K562 (cell line): Measurements from ENCODE around the gene ZNF627. TPM values are rescaled to one million over a fixed set of nuclear protein-coding genes. Genes with fewer than 3 reads are reported as not detected.

Experiments used
- CTBP1 ChIP-seq: fragments of 450-650 bp; IDR thresholded peaks from 2 replicates; pipeline ENCODE4 v1.6.1; 2016; ENCODE audit warnings: borderline replicate concordance
- DMBX1 ChIP-seq: fragments of 250-450 bp; sonication (Bioruptor Pico); IDR thresholded peaks from 2 replicates; pipeline ENCODE4 v1.8.0; 2022; ENCODE audit warnings: inconsistent platforms, mild to moderate bottlenecking, moderate library complexity, borderline replicate concordance
- GATA2 ChIP-seq: sonication (generic); formaldehyde crosslinking; IDR thresholded peaks from 2 replicates; pipeline ENCODE4 v1.4.0; 2020; ENCODE audit warnings: mild to moderate bottlenecking, missing genetic modification reagents
- ILK ChIP-seq: fragments of 450-650 bp; IDR thresholded peaks from 2 replicates; pipeline ENCODE4 v1.6.1; 2016; ENCODE audit warnings: missing genetic modification characterization, low read depth, mild to moderate bottlenecking, missing compliant biosample characterization, moderate library complexity, borderline replicate concordance
- IRF2 ChIP-seq: sonication (generic); formaldehyde crosslinking; IDR thresholded peaks from 2 replicates; pipeline ENCODE4 v1.8.1; 2022; ENCODE audit warnings: mild to moderate bottlenecking, missing genetic modification reagents
- MNT ChIP-seq, 2 experiments: fragments of 450-650 bp; conservative IDR thresholded peaks; 2 replicates each; pipeline ENCODE4 v1.6.1; 2017; ENCODE audit warnings: mild to moderate bottlenecking in 2 of 2, moderate library complexity in 2 of 2
- MYC ChIP-seq, 2 experiments: fragments of 250-450 bp in 1 of 2; sonication (Bioruptor Pico) in 1 of 2; IDR thresholded peaks; 2 replicates each; pipeline versions ENCODE4 v1.5.1 to v1.6.1; 2012 to 2021; ENCODE audit warnings: low read depth in 2 of 2, borderline replicate concordance in 1 of 2, improper control_type of control experiment in 1 of 2, low read length in 1 of 2, mild to moderate bottlenecking in 1 of 2, moderate library complexity in 1 of 2
- OTX1 ChIP-seq: fragments of 450-650 bp; formaldehyde crosslinking; IDR thresholded peaks from 2 replicates; pipeline ENCODE4 v1.4.0; 2022; ENCODE audit warnings: mild to moderate bottlenecking
- PHB2 ChIP-seq: fragments of 450-650 bp; IDR thresholded peaks from 2 replicates; pipeline ENCODE4 v1.6.1; 2017; ENCODE audit warnings: low read depth
- PKNOX1 ChIP-seq: fragments of 450-650 bp; IDR thresholded peaks from 2 replicates; pipeline ENCODE4 v1.6.1; 2016
- PRPF4 ChIP-seq: fragments of 200-400 bp; formaldehyde crosslinking; IDR thresholded peaks from one replicate; pipeline ENCODE4 v1.6.1; 2017; ENCODE audit warnings: low read length, low read depth, mild to moderate bottlenecking; ENCODE audit not compliant: insufficient read depth, poor library complexity, severe bottlenecking
- SIN3B ChIP-seq: fragments of 450-650 bp; IDR thresholded peaks from 2 replicates; pipeline ENCODE4 v1.6.1; 2017; ENCODE audit warnings: low read depth, mild to moderate bottlenecking, moderate library complexity
- TCF7 ChIP-seq: sonication (generic); IDR thresholded peaks from 2 replicates; pipeline ENCODE4 v1.6.1; 2016; ENCODE audit warnings: antibody characterized with exemption, borderline replicate concordance
- ZFP30 ChIP-seq: fragments of 250-450 bp; sonication (Bioruptor Pico); IDR thresholded peaks from 2 replicates; pipeline ENCODE4 v1.8.0; 2022; ENCODE audit warnings: moderate library complexity, mild to moderate bottlenecking, inconsistent platforms, borderline replicate concordance
- ZNF717 ChIP-seq: fragments of 250-450 bp; sonication (Bioruptor Pico); IDR thresholded peaks from 2 replicates; pipeline ENCODE4 v1.5.0; 2021
- polyA plus RNA-seq, 8 experiments: library from polyadenylated mRNA; depleted of rRNA in 4 of 8; stranded (reverse) in 5 of 8; unstranded in 3 of 8; fragments of >200 nt; fragmentation: Nextera tagmentation in 2 of 8; fragmentation: Illumina TruSeq in 1 of 8; extraction: Ambion mirVana in 2 of 8; extraction: Trizol in 1 of 8; gene quantifications; 2 replicates each; pipeline versions ENCODE4 v1.2.1 to v1.2.3, GENCODE V29; 2011 to 2014; ENCODE audit warnings: inconsistent platforms in 1 of 8, missing spikeins in 1 of 8
- total RNA-seq, 7 experiments: library from RNA; depleted of rRNA in 6 of 7; stranded (reverse); fragments of >200 nt in 6 of 7; fragmentation: Illumina TruSeq in 2 of 7; extraction: Trizol in 2 of 7; gene quantifications; 2 replicates each; pipeline versions ENCODE4 v1.2.1 to v1.2.3, GENCODE V29; 2011 to 2021; ENCODE audit warnings: low replicate concordance in 1 of 7
- TF ChIP-seq, protein P1 (sequence below): fragments of 250-450 bp; sonication (Bioruptor Pico); IDR thresholded peaks from 2 replicates; pipeline ENCODE4 v1.9.0; 2021; ENCODE audit warnings: mild to moderate bottlenecking
- TF ChIP-seq, protein P2 (sequence below): sonication (generic); formaldehyde crosslinking; IDR thresholded peaks from 2 replicates; pipeline ENCODE4 v1.8.0; 2023; ENCODE audit warnings: mild to moderate bottlenecking, missing genetic modification reagents
- TF ChIP-seq, protein P3 (sequence below): fragments of 250-450 bp; sonication (Bioruptor Pico); IDR thresholded peaks from 2 replicates; pipeline ENCODE4 v1.4.0; 2020

The ZNF627 gene
- total and polyA plus RNA-seq, 9 of the 15 experiments (the other 6 are each of a cell fraction or from before 2014, with no cell fraction given) = 6.4 to 19.9 (median 10.6) TPM

DNA sequence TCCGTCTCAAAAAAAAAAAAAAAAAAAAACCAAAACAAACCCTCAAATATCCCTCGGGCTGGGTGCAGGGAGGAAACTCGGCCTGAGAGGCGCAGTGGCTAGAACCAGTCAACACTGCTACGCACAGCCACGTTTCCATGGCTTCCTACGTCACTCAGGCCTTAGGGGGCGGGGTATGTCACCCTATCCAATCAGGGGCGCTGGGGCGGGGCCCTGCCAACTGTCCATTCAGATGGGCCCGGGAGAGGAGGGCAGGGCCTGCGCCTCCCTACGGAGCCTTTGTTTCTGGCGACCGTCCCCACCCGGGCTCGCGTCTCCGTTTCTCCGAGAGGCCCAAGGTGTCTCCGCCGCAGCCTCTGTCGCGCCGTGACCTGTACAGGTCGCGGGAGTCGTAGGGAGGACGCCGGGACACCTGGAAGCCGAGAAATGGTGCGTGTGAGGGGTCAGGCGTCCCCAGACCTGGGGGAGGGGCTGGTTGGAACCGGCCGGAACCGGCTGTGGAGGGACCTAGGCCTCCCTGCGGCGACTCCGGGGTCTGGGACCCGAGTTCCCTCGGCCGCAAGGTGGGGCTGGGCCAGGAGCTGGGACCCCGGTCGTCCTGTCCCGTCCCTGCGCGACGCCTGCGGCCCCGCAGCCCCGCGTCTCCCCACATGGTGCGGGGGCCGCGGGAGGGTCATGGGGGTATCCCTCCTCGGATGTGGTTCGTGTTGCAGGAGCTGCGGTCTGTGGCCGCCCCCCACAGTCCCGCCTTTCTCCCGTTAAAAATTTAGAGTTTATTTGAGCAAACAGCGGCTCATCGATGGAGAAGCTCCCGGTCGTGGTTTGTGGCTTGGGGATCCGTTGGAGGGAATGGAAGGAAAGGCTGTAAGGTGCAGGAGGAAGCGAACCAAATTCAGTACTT lies at the start of gene ZNF627 (continued):
- no peak for TF ChIP-seq GATA2 (CRISPR knock-in tag)
- no peak for TF ChIP-seq ZFP30 (CRISPR knock-in tag)
- TF ChIP-seq CTBP1 = peak; percentile 68
- TF ChIP-seq DMBX1 (CRISPR knock-in tag) = 0 out of 2 replicates have a peak, but pooled peaks have one; percentile 18
- peak; percentile 99 for TF ChIP-seq PKNOX1
- peak; percentile 46 to 71 for TF ChIP-seq MNT (conservative IDR thresholded peaks at IDR 0.05)
- TF ChIP-seq, protein P1, sequence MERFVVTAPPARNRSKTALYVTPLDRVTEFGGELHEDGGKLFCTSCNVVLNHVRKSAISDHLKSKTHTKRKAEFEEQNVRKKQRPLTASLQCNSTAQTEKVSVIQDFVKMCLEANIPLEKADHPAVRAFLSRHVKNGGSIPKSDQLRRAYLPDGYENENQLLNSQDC = no peak
- no peak for TF ChIP-seq TCF7
- TF ChIP-seq MYC (IDR thresholded peaks at IDR 0.05; ENCODE audit: low read depth, low read length) = peak; percentile 57; the same call in 1 of the 2 replicates
- peak; percentile 86 for TF ChIP-seq MYC (CRISPR knock-in tag; IDR thresholded peaks at IDR 0.05; ENCODE audit: borderline replicate concordance, low read depth)
- TF ChIP-seq ZNF717 (CRISPR knock-in tag) = peak; percentile 66; the same call in 1 of the 2 replicates
- TF ChIP-seq PHB2 = no peak
- no peak for TF ChIP-seq ILK (tag)
- no peak for TF ChIP-seq IRF2 (CRISPR knock-in tag)
- TF ChIP-seq OTX1 (CRISPR knock-in tag) = peak; percentile 89; the same call in 1 of the 2 replicates
- peak; percentile 58 for TF ChIP-seq PRPF4
- TF ChIP-seq SIN3B = 0 out of 2 replicates have a peak, but pooled peaks have one; percentile 62
- TF ChIP-seq, protein P2, sequence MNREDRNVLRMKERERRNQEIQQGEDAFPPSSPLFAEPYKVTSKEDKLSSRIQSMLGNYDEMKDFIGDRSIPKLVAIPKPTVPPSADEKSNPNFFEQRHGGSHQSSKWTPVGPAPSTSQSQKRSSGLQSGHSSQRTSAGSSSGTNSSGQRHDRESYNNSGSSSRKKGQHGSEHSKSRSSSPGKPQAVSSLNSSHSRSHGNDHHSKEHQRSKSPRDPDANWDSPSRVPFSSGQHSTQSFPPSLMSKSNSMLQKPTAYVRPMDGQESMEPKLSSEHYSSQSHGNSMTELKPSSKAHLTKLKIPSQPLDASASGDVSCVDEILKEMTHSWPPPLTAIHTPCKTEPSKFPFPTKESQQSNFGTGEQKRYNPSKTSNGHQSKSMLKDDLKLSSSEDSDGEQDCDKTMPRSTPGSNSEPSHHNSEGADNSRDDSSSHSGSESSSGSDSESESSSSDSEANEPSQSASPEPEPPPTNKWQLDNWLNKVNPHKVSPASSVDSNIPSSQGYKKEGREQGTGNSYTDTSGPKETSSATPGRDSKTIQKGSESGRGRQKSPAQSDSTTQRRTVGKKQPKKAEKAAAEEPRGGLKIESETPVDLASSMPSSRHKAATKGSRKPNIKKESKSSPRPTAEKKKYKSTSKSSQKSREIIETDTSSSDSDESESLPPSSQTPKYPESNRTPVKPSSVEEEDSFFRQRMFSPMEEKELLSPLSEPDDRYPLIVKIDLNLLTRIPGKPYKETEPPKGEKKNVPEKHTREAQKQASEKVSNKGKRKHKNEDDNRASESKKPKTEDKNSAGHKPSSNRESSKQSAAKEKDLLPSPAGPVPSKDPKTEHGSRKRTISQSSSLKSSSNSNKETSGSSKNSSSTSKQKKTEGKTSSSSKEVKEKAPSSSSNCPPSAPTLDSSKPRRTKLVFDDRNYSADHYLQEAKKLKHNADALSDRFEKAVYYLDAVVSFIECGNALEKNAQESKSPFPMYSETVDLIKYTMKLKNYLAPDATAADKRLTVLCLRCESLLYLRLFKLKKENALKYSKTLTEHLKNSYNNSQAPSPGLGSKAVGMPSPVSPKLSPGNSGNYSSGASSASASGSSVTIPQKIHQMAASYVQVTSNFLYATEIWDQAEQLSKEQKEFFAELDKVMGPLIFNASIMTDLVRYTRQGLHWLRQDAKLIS (CRISPR knock-in tag) = peak; percentile 93
- TF ChIP-seq, protein P3, sequence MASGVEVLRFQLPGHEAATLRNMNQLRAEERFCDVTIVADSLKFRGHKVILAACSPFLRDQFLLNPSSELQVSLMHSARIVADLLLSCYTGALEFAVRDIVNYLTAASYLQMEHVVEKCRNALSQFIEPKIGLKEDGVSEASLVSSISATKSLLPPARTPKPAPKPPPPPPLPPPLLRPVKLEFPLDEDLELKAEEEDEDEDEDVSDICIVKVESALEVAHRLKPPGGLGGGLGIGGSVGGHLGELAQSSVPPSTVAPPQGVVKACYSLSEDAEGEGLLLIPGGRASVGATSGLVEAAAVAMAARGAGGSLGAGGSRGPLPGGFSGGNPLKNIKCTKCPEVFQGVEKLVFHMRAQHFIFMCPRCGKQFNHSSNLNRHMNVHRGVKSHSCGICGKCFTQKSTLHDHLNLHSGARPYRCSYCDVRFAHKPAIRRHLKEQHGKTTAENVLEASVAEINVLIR (CRISPR knock-in tag) = 0 out of 2 replicates have a peak, but pooled peaks have one; percentile 4
